H1 (cell line): ENCODE measurements around the gene SHROOM3. TPM values are rescaled to one million over a fixed set of nuclear protein-coding genes. Genes with fewer than 3 reads are reported as not detected.

ENCODE experiments used
- CTCF ChIA-PET: fragments of 300-600 bp; sonication (Branson Sonifier 250); formaldehyde crosslinking; loops from one replicate; lab custom pipeline; 2021; ENCODE audit not compliant: partially characterized antibody; lab: Charles Lee
- POLR2A ChIA-PET: fragments of 300-600 bp; sonication (Branson Sonifier 250); formaldehyde crosslinking; loops from one replicate; lab custom pipeline; 2021; ENCODE audit warnings: inconsistent platforms; ENCODE audit not compliant: partially characterized antibody; lab: Charles Lee
- DNase-seq, 2 experiments: peaks; one replicate each; pipeline versions ENCODE4 v3.0.0 to v3.0.0-alpha.2; 2010 to 2022; ENCODE audit warnings: low spot score in 2 of 2, low read depth in 1 of 2, mixed read lengths in 1 of 2
- FAIRE-seq: peaks from 2 replicates; lab custom pipeline; 2011; peaks lifted over from hg19 to GRCh38; lab: Jason Lieb, UNC
- H2AFZ ChIP-seq: 2 replicates; pipeline ENCODE4 v1.8.1; 2012; ENCODE audit warnings: low read length, inconsistent platforms
- H2AK5ac ChIP-seq: 2 replicates; pipeline ENCODE4 v1.6.1; 2013; ENCODE audit warnings: low read depth, low read length
- H2BK120ac ChIP-seq: replicated peaks from 2 replicates; pipeline ENCODE3; 2013; ENCODE audit warnings: low read depth, low read length, inconsistent platforms
- H2BK12ac ChIP-seq: 2 replicates; pipeline ENCODE4 v1.6.1; 2013; ENCODE audit warnings: low read depth, low read length
- H2BK15ac ChIP-seq: 2 replicates; pipeline ENCODE4 v1.6.1; 2013; ENCODE audit warnings: low read length
- H2BK20ac ChIP-seq: 2 replicates; pipeline ENCODE4 v1.6.1; 2013; ENCODE audit warnings: low read length
- H2BK5ac ChIP-seq: 2 replicates; pipeline ENCODE4 v1.6.1; 2013; ENCODE audit warnings: low read depth, low read length
- H3K14ac ChIP-seq: 2 replicates; pipeline ENCODE4 v1.6.1; 2013; ENCODE audit warnings: inconsistent platforms; ENCODE audit not compliant: insufficient read length
- H3K18ac ChIP-seq: 2 replicates; pipeline ENCODE4 v1.6.1; 2013; ENCODE audit warnings: low read length; ENCODE audit errors: extremely low read depth
- H3K23ac ChIP-seq: 2 replicates; pipeline ENCODE4 v1.6.1; 2013; ENCODE audit warnings: inconsistent platforms; ENCODE audit not compliant: insufficient read length
- H3K23me2 ChIP-seq: 2 replicates; pipeline ENCODE4 v1.6.1; 2013; ENCODE audit warnings: low read depth, low read length
- H3K27ac ChIP-seq: 2 replicates; pipeline ENCODE4 v1.6.1; 2011; ENCODE audit warnings: low read depth, low read length, inconsistent platforms
- H3K27me3 ChIP-seq, 4 experiments: replicated peaks in 1 of 4; 1 replicate in 1 of 4; 2 replicates in 3 of 4; pipeline versions ENCODE4 v1.6.1 to v1.8.1; 2011 to 2013; ENCODE audit warnings: low read length in 3 of 4, mild to moderate bottlenecking in 3 of 4, inconsistent platforms in 2 of 4, mixed read lengths in 2 of 4, moderate library complexity in 1 of 4; ENCODE audit not compliant: control insufficient read depth in 3 of 4, insufficient read depth in 3 of 4; ENCODE audit errors: extremely low read depth in 1 of 4
- H3K36me3 ChIP-seq, 4 experiments: 2 replicates each; pipeline versions ENCODE4 v1.6.1 to v1.8.1; 2011 to 2013; ENCODE audit warnings: mild to moderate bottlenecking in 4 of 4, low read length in 3 of 4, moderate library complexity in 2 of 4, control low read depth in 1 of 4, inconsistent platforms in 1 of 4; ENCODE audit not compliant: insufficient read depth in 4 of 4, control insufficient read depth in 2 of 4
- H3K4ac ChIP-seq: replicated peaks from 2 replicates; pipeline ENCODE3; 2013; ENCODE audit warnings: low read length, low read depth, mixed read lengths, inconsistent platforms; ENCODE audit not compliant: insufficient read length
- H3K4me1 ChIP-seq, 4 experiments: replicated peaks in 1 of 4; 1 replicate in 1 of 4; 2 replicates in 3 of 4; pipeline versions ENCODE4 v1.6.1 to v1.8.1; 2011 to 2013; ENCODE audit warnings: low read length in 3 of 4, inconsistent platforms in 2 of 4, mixed read lengths in 1 of 4; ENCODE audit not compliant: insufficient read depth in 4 of 4, control insufficient read depth in 3 of 4
- H3K4me2 ChIP-seq, 2 experiments: 2 replicates each; pipeline versions ENCODE4 v1.6.1 to v1.8.1; 2011 to 2013; ENCODE audit warnings: low read depth in 2 of 2, low read length in 2 of 2, control low read depth in 1 of 2, inconsistent platforms in 1 of 2, mild to moderate bottlenecking in 1 of 2; ENCODE audit not compliant: insufficient read depth in 1 of 2
- H3K4me3 ChIP-seq, 4 experiments: fragments of 200-600, 300-600 bp in 1 of 4; sonication (generic), shearing (Covaris generic), sonication (Bioruptor Twin) in 1 of 4; 2 replicates each; pipeline versions ENCODE4 v1.5.1 to v1.8.1; 2011 to 2016; ENCODE audit warnings: low read length in 4 of 4, low read depth in 3 of 4, control low read depth in 2 of 4, inconsistent platforms in 2 of 4, mild to moderate bottlenecking in 2 of 4, mixed read lengths in 1 of 4, moderate library complexity in 1 of 4; ENCODE audit not compliant: insufficient read depth in 2 of 4; ENCODE audit errors: extremely low read depth in 1 of 4
- H3K56ac ChIP-seq: replicated peaks from 2 replicates; pipeline ENCODE3; 2013; ENCODE audit warnings: low read depth, mild to moderate bottlenecking, mixed read lengths, low read length, inconsistent platforms; ENCODE audit not compliant: insufficient read length
- H3K79me1 ChIP-seq: 2 replicates; pipeline ENCODE4 v1.6.1; 2013; ENCODE audit warnings: low read depth, low read length, control low read depth
- H3K79me2 ChIP-seq, 2 experiments: 2 replicates each; pipeline versions ENCODE4 v1.6.1 to v1.8.1; 2012 to 2013; ENCODE audit warnings: low read length in 2 of 2, mild to moderate bottlenecking in 2 of 2, inconsistent platforms in 1 of 2; ENCODE audit not compliant: insufficient read depth in 2 of 2, control insufficient read depth in 1 of 2
- H3K9ac ChIP-seq, 4 experiments: replicated peaks in 1 of 4; 1 replicate in 1 of 4; 2 replicates in 3 of 4; pipeline versions ENCODE4 v1.6.1 to v1.8.1; 2011 to 2013; ENCODE audit warnings: low read depth in 3 of 4, low read length in 3 of 4, control low read depth in 2 of 4, mild to moderate bottlenecking in 2 of 4, moderate library complexity in 2 of 4, inconsistent platforms in 1 of 4; ENCODE audit errors: extremely low read depth in 1 of 4
- H3K9me3 ChIP-seq, 2 experiments: 2 replicates each; pipeline versions ENCODE4 v1.6.1 to v1.8.1; 2012 to 2013; ENCODE audit warnings: mild to moderate bottlenecking in 2 of 2, moderate library complexity in 2 of 2, control low read depth in 1 of 2, inconsistent platforms in 1 of 2, low read depth in 1 of 2, low read length in 1 of 2, mixed read lengths in 1 of 2; ENCODE audit not compliant: insufficient read depth in 2 of 2
- H4K20me1 ChIP-seq, 2 experiments: replicated peaks in 1 of 2; 2 replicates each; pipeline versions ENCODE3 to v1.8.1; 2011 to 2013; ENCODE audit warnings: inconsistent platforms in 2 of 2, low read length in 2 of 2, mild to moderate bottlenecking in 1 of 2; ENCODE audit not compliant: insufficient read depth in 2 of 2, control insufficient read depth in 1 of 2
- H4K5ac ChIP-seq: 2 replicates; pipeline ENCODE4 v1.6.1; 2013; ENCODE audit warnings: low read length, low read depth, mixed read lengths, inconsistent platforms; ENCODE audit not compliant: insufficient read length
- H4K8ac ChIP-seq: 2 replicates; pipeline ENCODE4 v1.8.0; 2013; ENCODE audit warnings: mild to moderate bottlenecking, moderate library complexity, low read length, inconsistent platforms; ENCODE audit not compliant: insufficient read depth; ENCODE audit errors: extremely low read depth
- H4K91ac ChIP-seq: replicated peaks from 2 replicates; pipeline ENCODE3; 2013; ENCODE audit warnings: low read length, mixed read lengths, inconsistent platforms; ENCODE audit not compliant: insufficient read length
- BACH1 ChIP-seq: IDR thresholded peaks from 2 replicates; pipeline ENCODE4 v1.6.1; 2012; ENCODE audit warnings: low read length, improper control_type of control experiment
- BCL11A ChIP-seq, 2 experiments: IDR thresholded peaks; one replicate each; pipeline ENCODE4 v1.6.1; 2011; ENCODE audit warnings: low read depth in 2 of 2, low read length in 2 of 2, mild to moderate bottlenecking in 2 of 2
- CBX5 ChIP-seq: fragments of 300-800, 300-1000 bp; sonication (generic); IDR thresholded peaks from 2 replicates; pipeline ENCODE4 v1.7.1; 2016; ENCODE audit warnings: antibody characterized with exemption, low read length, low read depth
- CHD2 ChIP-seq: IDR thresholded peaks from 2 replicates; pipeline ENCODE4 v1.6.1; 2012; ENCODE audit warnings: low read length, improper control_type of control experiment
- E2F6 ChIP-seq: IDR thresholded peaks from 2 replicates; pipeline ENCODE4 v1.6.1; 2012; ENCODE audit warnings: inconsistent platforms
- EZH2 ChIP-seq: fragments of 200-600 bp; sonication (generic); IDR thresholded peaks from 2 replicates; pipeline ENCODE4 v1.7.1; 2012; ENCODE audit warnings: low read depth, mild to moderate bottlenecking, moderate library complexity, low read length, inconsistent platforms; ENCODE audit not compliant: severe bottlenecking
- FOSL1 ChIP-seq: IDR thresholded peaks from 2 replicates; pipeline ENCODE4 v1.6.1; 2011; ENCODE audit warnings: mild to moderate bottlenecking, low read depth, low read length, moderate library complexity; ENCODE audit not compliant: insufficient read depth
- NANOG ChIP-seq: IDR thresholded peaks from 2 replicates; pipeline ENCODE4 v1.6.1; 2011; ENCODE audit warnings: low read length, low read depth, mild to moderate bottlenecking, inconsistent platforms; ENCODE audit not compliant: insufficient read depth, poor library complexity, severe bottlenecking
- POU5F1 ChIP-seq: IDR thresholded peaks from 2 replicates; pipeline ENCODE4 v1.6.1; 2011; ENCODE audit warnings: low read depth, mild to moderate bottlenecking, low read length, moderate library complexity
- RXRA ChIP-seq: IDR thresholded peaks from 2 replicates; pipeline ENCODE4 v1.6.1; 2011; ENCODE audit warnings: low read depth, mild to moderate bottlenecking, low read length, moderate library complexity; ENCODE audit not compliant: insufficient read depth
- SIN3A ChIP-seq, 2 experiments: IDR thresholded peaks in 1 of 2; conservative IDR thresholded peaks in 1 of 2; 2 replicates each; pipeline ENCODE4 v1.6.1; 2011 to 2012; ENCODE audit warnings: low read length in 2 of 2, improper control_type of control experiment in 1 of 2, low read depth in 1 of 2, mild to moderate bottlenecking in 1 of 2
- SIX5 ChIP-seq: IDR thresholded peaks from 2 replicates; pipeline ENCODE4 v1.6.1; 2011; ENCODE audit warnings: mild to moderate bottlenecking, low read depth, low read length
- SP1 ChIP-seq: IDR thresholded peaks from 2 replicates; pipeline ENCODE4 v1.6.1; 2011; ENCODE audit warnings: low read depth, low read length
- TAF1 ChIP-seq: IDR thresholded peaks from 2 replicates; pipeline ENCODE4 v1.6.1; 2011; ENCODE audit warnings: mild to moderate bottlenecking, low read depth, low read length
- WGBS, 2 experiments: shearing (Covaris generic) in 1 of 2; methylation state at CpG; one replicate each; pipeline versions ENCODE4 v1.1.6 to v1.1.7; 2013 to 2015; ENCODE audit warnings: low lambda C conversion rate in 2 of 2, mixed read lengths in 2 of 2, inconsistent platforms in 1 of 2, low coverage in 1 of 2, missing lambda C conversion rate in 1 of 2; ENCODE audit not compliant: insufficient replicate concordance in 2 of 2, insufficient coverage in 1 of 2, insufficient read length in 1 of 2; ENCODE audit errors: extremely low coverage in 1 of 2, missing lambda C conversion rate in 1 of 2; 5-methylcytosine and 5-hydroxymethylcytosine counted together
- polyA plus RNA-seq, 7 experiments: library from polyadenylated mRNA; depleted of rRNA in 3 of 7; stranded (reverse) in 5 of 7; unstranded in 2 of 7; fragments of >200 nt in 5 of 7; fragments of 200-250 nt in 2 of 7; gene quantifications; 1 replicate in 5 of 7; 2 replicates in 1 of 7; 4 replicates in 1 of 7; pipeline versions ENCODE4 v1.2.1 to v1.2.3, GENCODE V29; 2011 to 2013; ENCODE audit warnings: missing spikeins in 2 of 7, mixed read lengths in 2 of 7
- total RNA-seq: library from RNA; stranded (reverse); fragmentation: NEBNext Ultra II Directional; extraction: Animal tissue kit (Norgen Biotek cat#: 25700); gene quantifications from 2 replicates; pipeline ENCODE4 v1.2.1, GENCODE V29; 2021

SHROOM3 gene
- total and polyA plus RNA-seq, 2 of the 8 experiments (the other 6 are each of a cell fraction or from before 2014, with no cell fraction given), result 15.8 to 34.0 TPM

- 91% methylated on average over 5 of the region's 5 CpGs; no CpG with 5 or more reads in 1 of the 2 experiments for WGBS, 2 experiments
- Histone ChIP-seq H3K4me1 (no peaks in the 10 kb centered on the region), H3K9me3 (no peaks in the 10 kb centered on the region), H4K91ac (no peak overlapping the region), H3K36me3 (no peaks in the 10 kb centered on the region), H3K79me2 (no peaks in the 10 kb centered on the region), H3K14ac (no peak overlapping the region), H3K27ac (no peak overlapping the region), H2BK12ac (no peak overlapping the region), H3K9ac (no peak overlapping the region), H2AK5ac (no peak overlapping the region), H3K4me3 (no peak overlapping the region), H4K8ac (no peak overlapping the region), H3K27me3 (no peaks in the 10 kb centered on the region), H4K20me1 (no peaks in the 10 kb centered on the region), H3K23me2 (no peaks in the 10 kb centered on the region), H2BK15ac (no peak overlapping the region), H3K23ac (no peak overlapping the region), H4K5ac (no peak overlapping the region), H2BK5ac (no peak overlapping the region), H3K4ac (no peak overlapping the region), H3K4me2 (no peak overlapping the region), H3K79me1 (no peaks in the 10 kb centered on the region), H3K56ac (no peak overlapping the region), H2BK20ac (no peak overlapping the region), H2AFZ (no peak overlapping the region), H3K18ac (no peak overlapping the region), H2BK120ac (no peak overlapping the region)
- no peak for FAIRE-seq
- no peak for DNase-seq
- CTCF ChIA-PET, result interaction anchor here (0.7 to 2.4 kb wide), 3 partner anchors 21 to 40 kb away, joined by 3 to 6 read pairs (median 5); no protein-coding TSS in a partner anchor
- POLR2A ChIA-PET, result no interaction called here
- TF ChIP-seq NANOG (no peak), FOSL1 (no peak), SIN3A (conservative IDR thresholded peaks at IDR 0.05 in 1 of 2, IDR thresholded peaks at IDR 0.05 in 1 of 2; ENCODE audit: low read depth in 1 of 2, low read length in 2 of 2) (no peak), BCL11A (IDR thresholded peaks at IDR 0.05; ENCODE audit: low read depth in 2 of 2, low read length in 2 of 2) (no peak), CHD2 (no peak), POU5F1 (no peak), E2F6 (no peak), CBX5 (no peak), RXRA (no peak), SIX5 (no peak), TAF1 (no peak), BACH1 (no peak), EZH2 (no peak), SP1 (no peak)
Measured at GRCh38 chr4:76666944-76667532, 232.0 kb downstream of the SHROOM3 start.
